HG03565 (cell line): ENCODE data around the gene GRN.
"Not testable (repeated sequence)": the region's sequence is repeated elsewhere in the genome, so short reads cannot be mapped to it uniquely, and the experiment has no call there.

Experiments used
- ATAC-seq: cut with Tn5 transposase; IDR thresholded peaks from one replicate; pipeline ENCODE4 v1.9.1; 2021; ENCODE audit warnings: mild to moderate bottlenecking, moderate library complexity; ENCODE audit not compliant: unreplicated experiment

The GRN gene

DNA sequence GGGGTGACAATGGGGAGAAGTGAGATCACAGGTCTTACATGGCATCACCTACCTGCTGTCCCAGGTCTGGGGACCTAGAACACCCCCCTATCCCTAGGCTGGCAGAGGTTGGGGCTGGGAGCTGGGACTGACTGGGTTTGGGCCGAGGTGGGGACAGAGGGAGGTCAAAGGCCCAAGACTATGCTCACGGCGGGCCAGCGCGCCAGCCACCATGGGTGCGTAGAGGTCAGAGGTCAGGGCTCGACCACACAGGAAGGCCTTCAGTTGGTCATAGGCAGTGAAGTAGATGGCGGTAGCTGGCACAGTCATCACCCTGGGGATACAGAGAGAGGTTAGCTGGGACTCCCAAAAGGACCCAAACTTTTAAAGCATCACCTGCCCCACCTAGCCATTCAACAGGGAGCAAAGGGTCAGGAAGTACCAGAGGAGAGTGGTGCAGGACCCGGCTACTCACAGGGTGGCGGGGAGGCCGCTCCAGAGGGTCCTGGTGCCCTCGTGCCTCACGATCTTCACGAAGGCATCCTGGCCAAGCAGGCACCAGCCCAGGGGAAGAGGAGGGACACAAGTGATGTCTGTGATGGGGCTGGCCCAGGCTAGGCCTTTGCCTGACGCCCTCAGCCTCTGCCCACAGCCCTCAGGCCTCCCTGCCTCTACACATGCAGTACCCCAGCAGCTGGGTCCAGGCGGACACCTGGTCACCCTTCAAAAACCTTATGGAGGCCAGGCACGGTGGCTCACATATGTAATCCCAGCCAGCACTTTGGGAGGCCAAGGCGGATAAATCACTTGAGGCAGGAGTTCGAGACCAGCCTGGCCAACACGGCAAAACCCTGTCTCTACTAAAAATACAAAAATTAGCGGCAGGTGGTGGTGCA, 23.6 kb upstream of the GRN start:
- no peak for ATAC-seq

DNA sequence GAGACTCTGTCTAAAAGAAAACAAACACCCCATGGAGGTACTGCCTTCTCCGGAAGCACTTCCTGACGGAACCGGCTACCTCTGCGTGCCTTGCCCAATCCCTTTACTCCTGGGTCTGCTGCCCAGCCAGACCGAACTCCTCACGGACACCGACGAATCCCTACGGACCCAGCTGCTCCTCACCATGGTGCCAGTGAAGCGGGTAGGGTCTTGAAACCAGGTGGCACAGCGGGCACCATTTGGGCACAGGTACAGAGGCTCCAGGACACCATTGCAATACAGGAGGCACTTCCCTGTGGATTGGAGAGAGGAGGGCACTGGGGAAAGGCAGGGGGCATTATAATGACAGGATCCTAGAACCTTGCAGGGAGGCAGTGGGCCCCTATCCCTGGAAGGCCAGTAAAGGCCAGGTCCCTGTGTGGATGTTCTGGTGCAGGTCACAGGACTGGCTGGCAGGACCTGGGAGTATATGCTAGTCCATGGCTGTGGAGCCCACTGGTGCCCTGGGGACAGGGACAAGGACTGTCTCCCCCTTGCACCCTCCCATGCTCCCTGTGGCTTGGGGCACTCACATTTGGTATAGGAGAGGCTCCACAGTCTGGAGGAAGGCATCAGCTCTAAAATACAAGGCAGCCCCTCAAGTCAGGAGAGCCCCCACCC, 22.7 kb upstream of the GRN start:
- no peak for ATAC-seq

DNA sequence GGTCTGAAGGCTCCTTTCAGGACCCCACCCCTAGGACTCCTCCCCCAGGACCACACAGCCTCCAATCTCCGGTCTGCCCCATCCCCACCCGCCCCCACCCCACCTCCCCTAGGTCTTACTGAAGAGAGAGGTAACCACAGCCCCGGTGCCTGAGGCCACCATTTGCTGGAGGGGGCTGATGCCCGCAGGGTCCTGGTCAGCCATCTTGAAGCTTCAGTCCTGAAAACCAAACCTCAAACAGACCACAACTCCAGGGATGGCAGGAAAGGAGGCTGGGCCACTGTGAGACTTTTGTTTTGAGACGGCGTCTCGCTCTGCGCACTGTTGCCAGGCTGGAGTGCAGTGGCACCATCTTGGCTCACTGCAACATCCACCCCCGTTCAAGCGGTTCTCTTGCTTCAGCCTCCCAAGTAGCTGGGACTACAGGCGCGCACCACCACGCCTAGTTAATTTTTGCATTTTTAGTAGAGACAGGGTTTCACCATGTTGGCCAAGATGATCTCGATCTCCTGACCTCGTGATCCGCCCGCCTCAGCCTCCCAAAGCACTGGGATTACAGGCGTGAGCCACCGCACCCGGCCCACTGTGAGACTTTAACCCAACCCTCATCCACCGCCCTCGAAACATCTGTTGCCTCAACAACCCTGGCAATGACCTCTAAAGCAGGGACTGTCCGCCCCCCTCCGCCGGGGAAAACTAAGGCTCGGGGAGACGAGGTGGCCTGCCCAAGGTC, 21.6 kb upstream of the GRN start:
- ATAC-seq = no peak

DNA sequence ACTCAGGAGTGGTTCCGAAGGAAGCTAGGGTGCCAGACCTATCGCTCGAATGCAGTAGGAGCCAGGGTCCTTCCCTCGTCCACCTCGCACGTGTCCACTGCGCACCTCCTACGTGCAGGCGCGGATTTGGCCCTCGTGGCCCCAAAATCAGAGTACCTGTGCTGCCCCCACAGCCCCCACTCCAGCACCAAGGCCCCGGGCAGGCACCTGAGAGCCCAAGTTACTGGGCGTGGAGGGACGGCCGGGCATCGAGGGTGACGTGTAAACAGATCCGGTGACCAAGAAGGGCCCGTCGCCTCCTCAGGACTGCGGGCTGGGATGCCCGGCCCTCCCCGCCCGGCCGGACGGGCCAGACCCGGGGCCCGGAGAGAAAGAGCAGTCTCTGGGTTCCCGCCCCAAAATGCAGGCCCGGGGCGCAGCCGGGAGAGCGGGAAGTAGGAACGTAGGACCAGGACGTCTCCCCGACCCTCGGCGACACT, 21.0 kb upstream of the GRN start:
- ATAC-seq = peak; percentile 0

DNA sequence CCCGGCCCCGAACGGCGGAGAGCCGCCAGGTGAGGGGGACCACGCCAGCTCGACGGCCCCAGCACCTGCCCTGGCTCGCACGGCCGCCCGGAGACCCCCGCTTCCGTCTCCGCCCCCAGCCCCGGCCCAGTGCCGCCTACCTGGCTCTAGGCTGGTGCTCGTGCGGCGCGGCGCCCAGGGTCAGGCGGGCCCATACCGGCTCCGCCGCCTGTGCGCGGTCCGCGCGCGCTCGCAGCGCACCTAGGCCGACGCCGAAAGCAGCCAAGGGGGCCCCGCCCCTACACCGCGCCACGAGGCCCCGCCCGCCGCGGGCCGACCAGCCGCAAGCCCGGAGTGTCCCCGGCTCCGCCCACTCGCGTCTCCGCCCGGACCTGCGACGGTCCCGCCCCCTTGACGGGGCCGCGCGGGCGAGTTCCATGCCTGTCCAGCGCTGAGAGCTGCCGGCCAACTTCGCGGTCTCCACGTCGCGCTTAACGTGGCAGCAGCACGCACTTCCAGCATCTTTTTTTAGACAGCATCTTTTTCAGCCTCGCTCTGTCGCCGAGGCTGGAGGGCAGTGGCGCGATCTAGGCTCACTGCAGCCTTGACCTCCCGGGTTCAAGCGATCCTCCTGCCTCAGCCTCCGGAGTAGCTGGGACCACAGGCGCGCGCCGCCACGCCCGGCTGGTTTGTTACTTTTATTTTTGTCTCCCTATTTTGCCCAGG, 20.4 kb upstream of the GRN start, which contains the start of gene SLC25A39:
TSS of gene SLC25A39 (minus strand) at position 253 of the 705 bp plus-strand sequence. CDS start 1,261 bp downstream, outside the sequence.
- ATAC-seq = peak; percentile 54

DNA sequence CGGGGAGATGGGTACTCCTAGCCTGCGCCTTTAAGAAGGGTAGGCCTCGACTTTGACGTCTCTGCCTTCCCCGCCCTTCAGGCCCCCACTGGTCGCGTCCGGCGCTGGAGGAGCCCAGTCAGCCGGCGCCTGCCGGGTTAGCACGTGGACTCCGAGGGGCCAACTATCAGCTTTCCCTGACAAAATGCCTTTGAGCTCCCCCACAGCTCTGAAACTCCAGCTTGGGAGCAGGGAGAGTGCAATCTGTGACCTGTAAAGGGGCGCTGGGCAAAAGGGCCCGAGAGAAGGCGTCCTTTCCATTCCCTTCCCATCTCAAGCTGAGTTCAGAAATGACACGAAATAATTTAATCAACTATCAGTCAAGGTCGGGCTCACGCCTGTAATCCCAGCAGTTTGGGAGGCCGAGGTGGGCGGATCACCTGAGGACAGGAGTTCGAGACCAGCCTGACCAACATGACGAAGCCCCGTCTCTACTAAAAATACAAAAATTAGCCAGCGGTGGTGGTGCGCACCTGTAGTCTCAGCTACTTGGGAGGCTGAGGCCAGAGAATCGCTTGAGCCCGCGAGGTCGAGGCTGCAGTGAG, 18.1 kb upstream of the GRN start:
- peak; percentile 45 for ATAC-seq

DNA sequence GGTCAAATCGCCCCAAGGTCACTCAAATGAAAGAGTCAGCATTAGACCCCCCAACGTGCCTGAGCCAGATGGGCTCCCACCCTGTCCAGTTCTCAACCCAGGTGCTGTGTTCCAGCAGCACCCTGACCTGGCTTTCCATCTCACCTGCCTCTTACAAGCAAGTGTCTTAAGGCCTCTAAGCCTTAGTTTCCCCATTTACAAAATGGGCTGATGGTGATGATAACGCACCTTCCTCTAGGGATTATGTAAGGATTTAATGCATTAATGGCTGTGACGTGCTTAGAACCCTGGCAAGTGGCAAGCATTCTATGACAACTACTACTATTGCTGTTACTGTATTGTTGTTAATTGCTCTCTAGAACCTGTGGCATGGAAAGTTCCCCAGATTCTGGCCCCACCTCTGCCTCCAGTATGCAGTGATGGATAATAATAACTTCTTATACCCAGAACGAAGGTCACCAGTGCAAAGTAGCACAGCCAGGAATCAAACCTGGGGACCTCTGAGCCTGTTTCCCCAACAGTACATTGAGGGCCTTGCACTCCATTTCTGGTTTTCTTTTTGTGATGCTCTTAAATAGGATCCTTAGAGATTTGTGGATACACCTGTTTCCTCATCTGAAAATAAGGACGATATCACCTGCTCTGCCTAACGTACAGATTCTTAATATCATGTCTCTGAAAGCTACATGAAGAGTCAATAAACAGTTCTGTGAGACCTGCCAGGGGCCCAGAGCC, 17.2 kb upstream of the GRN start:
- no peak for ATAC-seq

DNA sequence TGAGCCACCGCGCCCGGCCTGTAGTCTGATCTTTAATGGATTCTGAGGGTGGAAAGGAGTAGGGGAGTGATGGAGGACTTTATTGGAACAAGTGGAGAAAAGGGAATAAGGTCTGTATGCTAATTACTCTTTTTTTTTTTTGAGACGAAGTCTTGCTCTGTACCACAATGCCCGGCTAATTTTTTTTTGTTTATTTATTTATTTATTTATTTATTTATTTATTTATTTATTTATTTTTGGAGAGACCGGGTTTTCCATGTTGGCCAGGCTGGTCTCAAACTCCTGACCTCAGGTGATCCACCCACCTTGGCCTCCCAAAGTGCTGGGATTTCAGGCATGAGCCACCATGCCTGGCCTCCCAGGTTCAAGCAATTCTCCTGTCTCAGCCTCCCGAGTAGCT, 15.6 kb upstream of the GRN start:
- not testable (repeated sequence) for ATAC-seq

DNA sequence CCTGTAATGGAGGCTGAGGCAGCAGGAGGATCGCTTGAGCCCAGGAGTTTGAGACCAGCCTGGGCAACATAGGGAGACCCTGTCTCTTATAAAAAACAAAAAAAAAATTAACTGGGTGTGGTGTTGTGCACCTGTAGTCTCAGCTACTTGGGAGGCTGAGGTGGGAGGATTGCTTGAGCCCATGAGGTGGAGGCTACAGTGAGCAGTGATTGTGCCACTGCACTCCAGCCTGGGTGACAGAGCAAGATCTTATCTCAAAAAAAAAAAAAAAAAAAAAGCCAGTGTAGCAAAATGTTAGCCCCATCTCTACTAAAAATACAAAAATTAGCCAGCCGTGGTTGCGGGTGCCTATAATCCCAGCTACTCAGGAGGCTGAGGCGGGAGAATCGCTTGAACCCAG, 14.8 kb upstream of the GRN start:
- not testable (repeated sequence) for ATAC-seq

DNA sequence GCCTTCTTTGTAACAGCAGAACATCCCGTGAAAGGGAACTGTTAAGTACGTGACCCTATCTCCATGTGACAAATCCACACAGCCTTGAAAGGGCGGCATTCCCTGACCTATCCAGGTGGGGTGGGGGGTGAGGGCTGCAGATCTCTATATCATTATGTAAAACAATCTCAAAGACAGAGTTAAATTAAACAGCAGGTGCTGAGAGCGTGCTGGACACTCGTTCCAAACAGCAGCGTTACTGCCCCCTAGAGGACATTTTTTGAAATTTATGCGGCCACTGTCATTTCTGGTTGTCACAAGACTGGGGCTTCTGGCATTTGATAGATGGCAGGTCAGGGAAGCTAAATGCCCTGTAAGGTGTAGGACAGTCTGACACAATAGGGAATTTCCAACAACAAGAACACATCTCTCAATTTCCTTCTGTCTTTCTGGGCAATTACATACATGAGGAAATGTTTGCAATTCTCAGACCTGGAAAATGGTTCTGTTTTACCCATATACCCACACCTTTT, 13.8 kb upstream of the GRN start:
- ATAC-seq = no peak

DNA sequence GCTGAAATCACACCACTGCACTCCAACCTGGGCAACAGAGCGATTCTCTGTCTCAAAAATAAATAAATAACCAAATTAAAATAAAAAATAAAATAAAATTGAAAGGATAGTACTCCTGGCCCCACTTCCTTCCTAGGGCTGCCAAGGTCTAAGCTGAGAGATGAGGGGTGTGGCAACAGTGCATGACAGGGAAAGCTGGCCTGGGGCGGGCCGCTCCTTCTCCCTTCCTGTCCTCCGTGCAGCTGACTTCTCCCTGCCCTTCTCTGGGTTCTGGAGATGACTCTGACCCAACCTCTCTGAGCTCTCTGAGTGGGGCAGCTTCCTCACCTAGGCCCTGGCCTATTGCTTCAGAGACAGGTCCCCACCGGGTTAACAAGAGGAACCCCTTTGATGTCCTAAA, 11.7 kb upstream of the GRN start:
- no peak for ATAC-seq

DNA sequence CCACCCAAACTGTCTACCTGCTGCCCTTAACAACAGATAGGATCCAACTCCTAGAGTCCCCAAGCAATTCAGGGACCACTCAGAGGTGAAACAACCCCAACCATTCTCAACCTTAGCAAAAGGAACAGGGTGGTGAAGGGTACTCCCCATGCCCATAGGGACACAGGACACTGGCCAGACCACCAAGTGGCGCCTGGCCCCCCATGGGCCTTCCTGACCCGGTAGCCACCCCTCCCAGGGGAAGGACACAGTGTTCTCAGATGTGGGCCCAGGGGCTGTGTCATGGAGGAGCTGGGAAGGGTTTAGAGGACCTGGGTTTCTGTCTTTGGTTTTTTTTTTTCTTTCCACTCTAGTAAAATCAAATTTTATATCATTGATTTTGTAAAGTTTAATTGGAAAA, 10.8 kb upstream of the GRN start:
- no peak for ATAC-seq

DNA sequence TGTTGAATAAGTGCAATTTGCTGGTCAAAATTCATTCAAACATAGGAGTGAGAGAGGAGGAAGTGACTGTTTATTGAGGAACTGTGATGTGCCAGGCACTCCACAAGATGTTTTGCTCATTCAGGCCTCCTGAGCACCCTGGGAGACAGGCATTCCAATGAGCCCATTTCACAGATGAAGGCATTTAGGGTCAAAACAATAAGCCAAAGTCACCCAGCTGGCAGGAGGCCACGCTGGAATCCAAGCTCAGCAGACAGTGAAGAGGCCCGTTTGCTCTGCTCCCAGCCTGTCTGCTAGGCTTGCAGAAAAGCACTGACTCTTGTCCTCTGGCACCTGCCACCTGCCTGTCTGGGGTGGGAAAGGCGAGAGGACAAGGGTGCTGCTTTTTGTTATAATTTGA, 10.4 kb upstream of the GRN start:
- no peak for ATAC-seq

DNA sequence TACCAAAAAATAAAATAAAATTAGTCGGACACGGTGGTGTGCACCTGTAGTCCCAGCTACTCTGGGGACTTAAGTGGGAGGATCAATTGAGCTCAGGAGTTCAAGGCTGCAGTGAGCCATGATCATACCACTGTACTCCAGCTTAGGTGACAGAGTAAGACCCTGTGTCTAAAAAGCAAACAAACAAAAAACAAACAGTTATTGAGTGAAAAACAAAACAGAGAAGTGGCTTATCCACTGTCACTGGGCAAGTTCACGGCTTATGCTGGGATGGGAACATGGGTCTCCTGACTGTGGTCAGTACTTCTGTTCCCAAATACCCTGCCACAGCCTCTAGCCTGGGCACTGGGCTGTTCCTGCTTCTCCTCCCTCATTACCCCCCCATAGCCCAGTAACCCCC, 9.5 kb upstream of the GRN start:
- no peak for ATAC-seq

DNA sequence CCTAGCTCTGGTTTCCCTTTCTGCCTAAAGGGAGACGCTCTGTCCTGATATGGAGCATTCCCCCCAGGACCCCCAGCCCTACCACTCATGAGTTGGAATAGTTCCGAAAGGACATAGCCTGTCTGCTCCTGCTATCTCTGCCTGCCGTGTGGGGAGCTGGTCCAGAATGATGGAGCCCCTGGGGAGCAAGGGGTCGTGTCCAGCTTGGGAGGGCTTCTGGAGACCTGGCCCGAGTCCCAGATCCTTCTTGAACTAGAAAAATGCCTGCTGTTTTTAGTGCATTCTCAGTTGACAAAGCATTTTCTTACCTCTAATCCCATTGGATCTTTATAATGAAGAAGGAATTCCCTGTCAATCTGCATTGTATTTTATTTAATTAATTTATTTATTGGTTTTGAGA, 9.1 kb upstream of the GRN start:
- ATAC-seq = no peak

DNA sequence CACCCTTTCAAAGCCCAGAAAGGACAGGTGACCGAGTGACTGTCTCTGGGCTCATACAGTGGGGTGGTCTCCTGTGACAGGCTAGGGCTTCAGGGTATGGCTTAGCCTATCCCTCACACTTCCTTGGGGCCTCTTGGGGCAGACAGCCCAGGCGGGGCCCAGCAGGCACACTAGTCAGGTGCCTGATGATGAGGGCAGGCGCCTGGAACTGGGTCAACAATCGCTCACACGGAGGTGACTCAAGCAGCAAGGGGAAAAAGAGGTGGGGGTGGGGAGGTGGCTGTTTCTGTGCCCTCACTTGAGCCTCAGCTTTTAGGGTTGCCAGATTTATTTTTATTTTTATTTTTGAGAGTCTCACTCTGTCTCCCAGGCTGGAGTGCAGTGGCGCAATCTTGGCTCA, 6.4 kb upstream of the GRN start:
- no peak for ATAC-seq

DNA sequence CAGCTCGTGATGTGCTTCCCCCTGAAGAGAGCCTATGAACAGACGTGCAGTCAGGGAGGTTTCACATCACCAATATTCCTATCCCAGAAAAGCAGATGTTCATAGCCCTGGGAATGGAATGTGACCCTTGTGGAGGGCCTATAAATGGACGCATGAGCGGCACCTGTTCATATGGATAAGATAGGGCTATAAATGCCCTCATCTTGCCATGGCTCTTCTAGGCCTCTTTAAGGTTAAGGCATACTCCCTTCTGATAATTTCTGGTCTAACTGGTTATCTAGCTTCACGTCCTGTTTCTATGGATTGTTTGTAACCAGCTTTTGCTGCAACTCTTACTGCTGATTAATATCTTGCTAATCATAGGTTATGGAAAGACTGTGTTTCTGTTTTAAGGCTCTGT, 4.5 kb upstream of the GRN start:
- not testable (repeated sequence) for ATAC-seq

DNA sequence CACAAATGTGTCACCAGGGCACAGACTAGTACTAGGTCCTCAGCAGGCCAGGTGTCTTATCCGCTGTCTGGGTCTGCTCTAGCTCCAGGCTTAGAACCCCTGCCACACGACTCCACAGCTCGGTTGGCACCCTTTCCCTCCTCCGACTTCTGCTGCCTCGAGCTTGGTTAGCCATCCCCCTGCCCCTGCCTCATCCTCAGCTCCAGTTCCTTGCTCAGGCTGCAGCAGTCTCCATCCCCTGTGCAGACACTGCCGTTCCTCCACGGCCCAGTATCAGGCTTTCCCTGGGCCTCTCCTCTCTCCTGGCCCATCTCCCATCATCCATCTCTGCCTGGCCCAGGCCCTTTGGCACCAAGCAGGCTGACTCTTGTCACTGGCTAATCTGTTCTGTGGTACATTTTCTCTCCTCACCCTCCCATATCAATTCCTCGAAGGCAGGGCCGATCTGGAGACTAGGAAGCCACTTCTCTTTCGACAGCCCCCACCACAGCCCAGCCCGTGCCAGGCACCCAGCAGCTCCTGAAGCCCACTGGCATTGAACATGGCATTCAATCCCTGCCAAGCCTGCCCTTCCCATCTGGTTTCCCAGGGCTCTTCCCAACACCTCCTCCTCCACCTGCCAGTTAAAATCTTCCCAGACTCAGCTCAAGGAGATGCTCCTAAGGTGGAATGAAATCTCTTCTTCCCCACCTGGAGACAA, 1.4 kb upstream of the GRN start:
- ATAC-seq = no peak

DNA sequence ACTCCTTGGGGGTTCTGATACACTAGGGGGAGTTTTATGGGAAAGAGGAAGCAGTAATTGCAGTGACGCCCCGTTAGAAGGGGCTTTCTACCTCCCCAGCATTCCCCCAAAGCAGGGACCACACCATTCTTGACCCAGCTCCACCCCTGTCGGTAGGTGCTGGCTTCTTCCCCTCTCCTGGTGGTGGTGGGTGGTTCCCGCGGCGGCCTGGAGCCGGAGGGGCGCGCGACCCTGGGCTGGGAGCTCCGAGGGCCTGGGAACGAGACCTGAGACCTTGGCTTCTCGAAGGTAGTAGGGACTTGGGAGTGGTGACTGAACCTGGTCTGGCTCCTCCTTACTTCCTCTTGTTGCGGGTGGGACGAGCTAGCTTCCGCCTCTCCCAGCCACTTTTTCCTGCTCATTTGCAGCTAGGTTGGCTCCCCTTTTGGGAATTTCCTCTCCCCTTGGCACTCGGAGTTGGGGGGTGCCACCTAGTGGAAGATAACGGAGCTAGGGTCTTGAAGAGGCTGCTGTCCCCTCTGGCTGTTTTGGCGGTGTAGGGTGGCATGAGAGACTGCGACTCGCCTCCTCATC, 438 bp downstream of the GRN start:
- no peak for ATAC-seq
